SU-DHL-6 (cell line): ENCODE results near the gene TRIM22.

Experiments
- CTCF ChIP-seq: fragments of 200-600 bp; sonication (generic); IDR thresholded peaks from one replicate; pipeline ENCODE4 v1.5.1; 2017; ENCODE audit warnings: antibody characterized with exemption, mild to moderate bottlenecking, low read length, moderate library complexity; ENCODE audit not compliant: insufficient read depth, poor library complexity, severe bottlenecking
- EZH2phosphoT487 ChIP-seq: fragments of 200-600 bp; sonication (generic), shearing (Covaris generic); conservative IDR thresholded peaks from 2 replicates; pipeline ENCODE4 v1.6.1; 2018; ENCODE audit warnings: mild to moderate bottlenecking, antibody characterized with exemption, low read length, moderate library complexity, mixed read lengths

GRCh38 chr11:5726351-5726750 is 36.8 kb downstream of the TRIM22 start:
- TF ChIP-seq CTCF (no peak), EZH2phosphoT487 (no peak)
